Kidney tubule cell (primary cell): ENCODE results near the gene HOXA1.

Experiments
- DNase-seq: peaks from one replicate; pipeline ENCODE4 v3.0.0-alpha.2; 2018; ENCODE audit warnings: low spot score

The HOXA1 gene

DNA sequence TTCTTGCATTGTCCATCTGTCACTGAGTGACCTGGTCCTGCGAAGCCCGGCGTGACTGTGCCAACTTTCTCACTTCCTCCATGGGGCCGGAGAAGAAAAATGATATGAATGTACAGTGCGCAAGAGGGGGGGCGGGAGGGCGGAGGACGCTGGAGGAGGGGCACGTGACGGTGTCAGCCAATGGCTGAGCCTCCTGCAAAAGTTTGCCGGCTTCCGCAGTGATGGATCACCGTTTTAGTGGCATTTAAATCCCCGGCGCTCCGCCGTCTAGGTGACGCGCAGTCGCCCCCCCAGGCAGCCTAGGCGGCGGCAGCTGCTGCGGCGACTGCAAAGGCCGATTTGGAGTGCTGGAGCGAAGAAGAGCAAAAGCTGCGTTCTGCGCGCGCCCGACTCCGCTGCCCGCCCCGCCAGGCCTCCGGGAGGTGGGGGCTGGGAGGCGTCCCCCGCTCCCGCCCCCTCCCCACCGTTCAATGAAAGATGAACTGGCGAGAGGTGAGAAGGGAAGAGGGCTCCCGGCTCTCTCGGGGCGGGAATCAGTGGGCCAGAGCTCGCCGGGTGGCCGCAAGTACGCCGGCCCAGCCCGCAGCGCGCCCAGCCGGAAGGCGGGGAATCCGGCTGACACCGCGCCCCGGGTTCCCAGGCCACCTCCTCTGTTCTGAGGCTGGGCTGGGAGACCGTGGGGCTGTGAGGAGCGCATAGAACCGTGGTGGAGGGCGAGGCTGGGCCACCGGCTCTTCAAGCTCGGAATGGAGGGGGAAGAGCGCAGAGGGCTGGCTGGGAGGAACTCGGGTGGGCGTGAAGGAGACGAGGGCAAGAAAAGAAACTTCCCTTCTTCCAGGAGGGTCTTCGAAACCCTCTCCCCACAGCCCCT, at the start of gene HOXA1:
Gene HOXA1 (minus strand): TSS at position 104 of the 871 bp plus-strand sequence. CDS start 88 bp downstream, at position 16.
- peak; percentile 98 for DNase-seq

DNA sequence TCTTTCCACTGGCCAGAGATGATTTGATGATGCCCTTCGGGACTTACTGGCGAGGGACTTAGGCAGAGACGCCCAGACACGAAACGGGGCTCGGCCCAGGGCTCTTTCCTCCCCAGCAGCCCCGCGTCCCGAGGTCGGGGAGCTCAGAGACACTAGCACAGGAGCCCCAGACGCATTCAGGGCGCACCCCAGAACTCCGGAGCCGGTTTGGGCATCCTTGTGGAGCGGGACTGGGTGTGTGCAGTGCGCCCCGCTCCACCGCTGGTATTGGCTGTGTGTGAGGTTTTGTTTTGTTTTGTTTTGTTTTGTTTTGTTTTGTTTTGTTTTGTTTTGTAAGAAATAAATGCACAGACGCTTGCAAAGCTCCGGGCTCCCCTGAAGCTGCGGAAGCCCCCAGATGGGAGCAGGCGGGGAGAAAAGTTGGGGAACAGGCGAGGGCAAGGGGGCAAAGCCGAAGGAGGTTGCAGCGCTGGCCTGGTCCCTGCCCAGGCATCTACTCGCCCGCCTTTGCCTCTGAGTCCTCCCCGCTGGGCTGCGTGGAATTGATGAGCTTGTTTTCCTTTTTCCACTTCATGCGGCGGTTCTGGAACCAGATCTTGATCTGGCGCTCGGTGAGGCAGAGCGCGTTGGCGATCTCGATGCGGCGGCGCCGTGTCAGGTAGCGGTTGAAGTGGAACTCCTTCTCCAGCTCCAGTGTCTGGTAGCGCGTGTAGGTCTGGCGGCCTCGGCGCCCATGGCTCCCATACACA, 49.5 kb upstream of the HOXA1 start:
- DNase-seq, result no peak

DNA sequence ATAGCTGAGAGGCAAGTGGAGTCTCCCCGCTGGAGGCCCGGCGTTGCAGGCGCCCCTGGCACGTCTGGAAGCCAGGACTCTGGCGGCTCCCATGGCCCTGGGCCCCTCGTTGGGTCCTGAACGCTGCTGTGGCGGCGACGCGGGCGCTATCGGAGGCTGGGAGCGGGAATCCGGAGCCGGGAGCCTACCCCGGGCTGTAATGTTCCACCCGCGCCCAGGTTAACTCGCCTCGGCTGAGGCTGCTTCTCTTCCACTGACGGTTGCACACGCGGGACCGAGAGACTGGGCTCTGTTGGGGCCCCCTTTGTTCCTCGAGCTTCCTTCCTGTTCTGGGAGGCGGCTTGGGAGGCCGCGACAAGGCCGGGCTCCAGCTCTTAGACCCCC, 49.0 kb upstream of the HOXA1 start:
- DNase-seq, result no peak

DNA sequence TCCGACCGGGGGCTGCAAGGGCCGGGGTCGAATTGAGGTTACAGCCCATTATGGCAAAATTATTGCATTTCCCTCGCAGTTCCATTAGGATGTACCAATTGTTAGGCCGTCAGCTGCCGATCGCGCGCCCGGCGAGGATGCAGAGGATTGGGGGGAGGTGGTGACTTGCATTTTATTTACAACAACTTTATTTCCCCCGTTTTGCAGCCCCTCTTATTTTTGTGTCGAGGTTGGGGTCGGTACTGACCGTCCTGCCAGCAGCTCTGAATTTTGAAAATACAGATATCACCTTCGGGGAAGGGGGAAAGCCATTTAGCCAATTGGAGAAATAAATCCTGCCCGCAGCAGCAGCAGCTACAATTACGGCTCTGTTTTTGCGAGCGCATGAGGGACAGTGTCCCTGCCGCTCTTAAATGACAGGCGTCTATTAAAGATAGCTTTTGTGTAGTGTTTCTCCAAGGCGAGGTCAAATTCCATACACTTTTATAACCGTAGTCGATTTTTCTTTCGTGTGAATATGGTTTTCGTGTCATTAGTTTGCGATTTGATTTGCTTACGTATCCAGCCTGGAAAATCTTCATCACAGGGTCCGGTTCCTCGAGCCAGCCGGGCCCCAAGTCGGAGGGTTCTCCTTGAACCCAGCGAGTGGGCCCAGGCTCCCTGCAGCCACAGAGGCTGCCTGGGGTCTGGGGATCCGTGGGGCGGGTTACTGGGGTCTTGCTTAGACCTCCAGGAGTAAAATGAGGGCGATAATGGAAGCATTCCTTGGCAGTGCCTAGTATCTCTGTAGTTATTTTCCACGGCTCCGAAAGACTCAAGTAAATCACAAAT, 48.4 kb upstream of the HOXA1 start:
- DNase-seq, result no peak

DNA sequence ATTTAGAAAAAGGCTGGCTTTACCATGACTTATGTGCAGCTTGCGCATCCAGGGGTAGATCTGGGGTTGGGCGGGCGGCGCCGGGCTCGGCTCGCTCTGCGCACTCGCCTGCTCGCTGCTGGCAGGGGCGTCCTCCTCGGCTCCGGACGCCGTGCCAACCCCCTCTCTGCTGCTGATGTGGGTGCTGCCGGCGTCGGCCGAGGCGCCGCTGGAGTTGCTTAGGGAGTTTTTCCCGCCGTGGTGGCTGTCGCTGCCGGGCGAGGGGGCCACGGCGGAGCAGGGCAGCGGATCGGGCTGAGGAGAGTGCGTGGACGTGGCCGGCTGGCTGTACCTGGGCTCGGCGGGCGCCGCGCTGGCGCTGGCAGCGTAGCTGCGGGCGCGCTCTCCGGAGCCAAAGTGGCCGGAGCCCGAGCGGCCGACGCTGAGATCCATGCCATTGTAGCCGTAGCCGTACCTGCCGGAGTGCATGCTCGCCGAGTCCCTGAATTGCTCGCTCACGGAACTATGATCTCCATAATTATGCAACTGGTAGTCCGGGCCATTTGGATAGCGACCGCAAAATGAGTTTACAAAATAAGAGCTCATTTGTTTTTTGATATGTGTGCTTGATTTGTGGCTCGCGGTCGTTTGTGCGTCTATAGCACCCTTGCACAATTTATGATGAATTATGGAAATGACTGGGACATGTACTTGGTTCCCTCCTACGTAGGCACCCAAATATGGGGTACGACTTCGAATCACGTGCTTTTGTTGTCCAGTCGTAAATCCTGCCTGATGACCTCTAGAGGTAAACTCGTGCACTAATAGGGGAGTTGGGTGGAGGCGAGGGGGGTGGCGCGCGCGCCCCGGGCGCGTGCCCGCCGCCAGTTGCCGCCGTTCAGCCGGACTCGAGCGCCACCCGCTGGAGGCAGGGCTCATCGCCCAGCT, 47.5 kb upstream of the HOXA1 start, which contains the start of gene HOXA5:
Gene HOXA5 (minus strand): TSS at position 659 of the 927 bp plus-strand sequence. CDS start 74 bp downstream, at position 585.
- DNase-seq, result peak; percentile 97

DNA sequence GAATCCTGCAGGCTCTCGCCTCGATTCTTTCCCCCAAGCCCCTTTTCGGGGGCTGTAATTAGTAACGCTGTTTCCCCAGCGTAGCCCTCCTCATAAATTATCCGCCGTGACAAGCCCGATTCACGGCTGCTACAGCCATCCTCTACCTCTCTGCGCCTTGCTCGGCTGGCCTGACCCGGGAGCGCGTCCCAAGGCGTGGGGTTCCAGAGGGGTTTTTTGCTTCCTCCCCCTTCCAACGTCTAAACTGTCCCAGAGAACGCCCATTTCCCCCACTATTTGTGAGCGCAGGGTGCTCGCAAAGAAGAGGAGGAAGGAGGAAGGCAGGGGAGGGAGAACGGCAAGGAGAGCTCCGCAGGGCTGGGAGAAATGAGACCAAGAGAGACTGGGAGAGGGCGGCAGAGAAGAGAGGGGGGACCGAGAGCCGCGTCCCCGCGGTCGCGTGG, 46.8 kb upstream of the HOXA1 start:
- no peak for DNase-seq

DNA sequence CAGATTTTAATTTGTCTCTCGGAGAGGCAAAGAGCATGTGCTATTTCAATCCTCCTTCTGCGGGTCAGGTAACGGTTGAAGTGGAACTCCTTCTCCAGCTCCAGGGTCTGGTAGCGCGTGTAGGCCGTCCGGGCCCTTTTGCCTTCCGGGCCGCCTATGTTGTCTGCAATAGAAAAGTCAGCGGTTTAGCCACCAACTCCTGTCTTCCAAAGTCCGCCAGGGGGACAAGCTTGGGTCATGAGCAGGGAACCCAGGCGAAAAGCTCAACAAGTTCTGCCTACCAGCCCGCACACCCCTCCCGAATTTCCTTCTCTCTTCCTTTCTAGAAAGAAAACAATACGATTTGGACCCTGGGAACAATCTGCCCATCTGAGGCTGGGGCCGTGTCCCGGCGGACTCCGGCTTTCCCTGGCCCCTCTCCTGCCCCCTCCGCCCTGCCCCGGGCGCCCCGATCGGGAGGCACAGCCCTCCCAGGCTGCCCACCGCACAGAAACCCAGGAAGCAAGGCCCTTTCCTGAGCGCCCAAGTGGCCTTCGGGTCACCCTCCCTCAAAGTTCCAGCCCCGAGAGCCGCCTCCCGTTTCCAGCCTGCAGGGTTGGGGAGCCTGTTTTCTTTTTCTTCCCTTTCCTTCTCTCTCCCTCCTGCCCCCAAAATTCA, 46.3 kb upstream of the HOXA1 start:
- peak; percentile 67 for DNase-seq

DNA sequence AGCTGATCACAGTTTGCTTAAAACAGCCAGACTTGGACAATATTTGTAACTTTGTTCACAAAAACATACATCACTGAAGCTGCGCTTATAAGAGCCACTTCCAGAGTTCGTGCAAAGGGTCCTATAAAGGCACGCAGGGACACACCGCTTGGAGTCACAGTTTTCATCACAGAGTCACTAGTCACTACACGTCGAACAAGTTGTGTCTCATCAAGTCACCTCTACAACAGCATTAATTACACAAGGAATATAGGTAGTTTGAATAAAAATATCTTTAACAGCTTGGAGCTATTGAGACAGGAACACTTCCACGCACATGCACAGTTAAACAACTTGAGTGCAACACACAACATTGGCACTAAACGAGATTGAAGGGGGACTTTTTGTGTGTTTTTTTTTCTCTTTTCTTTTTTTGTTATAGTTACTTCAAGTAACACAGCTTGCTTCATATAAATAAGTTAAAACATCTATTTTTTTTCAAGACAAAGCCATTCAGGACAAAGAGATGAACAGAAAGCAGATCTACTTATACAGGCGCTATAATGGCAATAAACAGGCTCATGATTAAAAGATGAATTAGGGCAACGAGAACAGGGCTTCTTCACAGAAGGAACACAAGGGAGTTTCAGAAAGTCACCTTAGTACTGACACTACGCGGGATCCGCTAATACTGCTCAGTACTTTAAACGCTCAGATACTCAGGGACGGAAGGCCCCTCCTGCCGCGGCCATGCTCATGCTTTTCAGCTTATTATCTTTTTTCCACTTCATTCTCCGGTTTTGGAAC, 45.5 kb upstream of the HOXA1 start:
- no peak for DNase-seq

DNA sequence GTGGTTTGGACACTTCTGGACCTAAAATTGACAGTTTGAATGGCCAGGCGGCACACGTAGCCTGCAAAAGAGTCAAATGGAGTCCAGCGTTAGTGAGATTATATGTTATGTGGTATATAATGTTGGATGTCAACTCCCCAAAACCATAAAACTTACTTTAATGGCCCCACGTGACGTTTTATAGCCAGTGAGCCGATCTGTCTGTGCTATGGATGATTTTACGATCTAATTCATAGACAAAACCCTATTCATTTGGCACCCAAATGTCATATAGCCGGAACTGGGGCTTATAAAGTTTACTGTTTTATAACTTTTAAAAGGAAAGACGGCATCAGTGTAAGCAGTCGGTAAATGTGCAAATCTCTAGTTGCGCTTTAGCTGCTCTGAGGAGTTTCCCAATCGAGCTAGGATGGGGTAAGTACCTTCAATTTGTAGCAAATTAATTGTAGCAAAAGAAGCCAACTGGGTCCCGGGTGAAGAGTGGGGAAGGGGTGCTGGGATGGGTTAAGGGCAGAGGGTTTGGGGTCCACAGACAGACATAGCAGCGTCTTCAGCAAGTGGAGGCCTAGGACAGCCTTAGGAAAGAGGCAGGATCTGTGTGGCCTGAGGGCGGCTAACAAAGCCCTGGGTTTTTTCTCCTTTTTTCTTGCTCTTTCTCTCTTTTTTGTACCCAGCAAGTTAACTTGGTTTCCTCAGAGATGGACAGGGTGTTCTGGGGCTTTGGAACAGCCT, 44.5 kb upstream of the HOXA1 start:
- DNase-seq, result no peak

DNA sequence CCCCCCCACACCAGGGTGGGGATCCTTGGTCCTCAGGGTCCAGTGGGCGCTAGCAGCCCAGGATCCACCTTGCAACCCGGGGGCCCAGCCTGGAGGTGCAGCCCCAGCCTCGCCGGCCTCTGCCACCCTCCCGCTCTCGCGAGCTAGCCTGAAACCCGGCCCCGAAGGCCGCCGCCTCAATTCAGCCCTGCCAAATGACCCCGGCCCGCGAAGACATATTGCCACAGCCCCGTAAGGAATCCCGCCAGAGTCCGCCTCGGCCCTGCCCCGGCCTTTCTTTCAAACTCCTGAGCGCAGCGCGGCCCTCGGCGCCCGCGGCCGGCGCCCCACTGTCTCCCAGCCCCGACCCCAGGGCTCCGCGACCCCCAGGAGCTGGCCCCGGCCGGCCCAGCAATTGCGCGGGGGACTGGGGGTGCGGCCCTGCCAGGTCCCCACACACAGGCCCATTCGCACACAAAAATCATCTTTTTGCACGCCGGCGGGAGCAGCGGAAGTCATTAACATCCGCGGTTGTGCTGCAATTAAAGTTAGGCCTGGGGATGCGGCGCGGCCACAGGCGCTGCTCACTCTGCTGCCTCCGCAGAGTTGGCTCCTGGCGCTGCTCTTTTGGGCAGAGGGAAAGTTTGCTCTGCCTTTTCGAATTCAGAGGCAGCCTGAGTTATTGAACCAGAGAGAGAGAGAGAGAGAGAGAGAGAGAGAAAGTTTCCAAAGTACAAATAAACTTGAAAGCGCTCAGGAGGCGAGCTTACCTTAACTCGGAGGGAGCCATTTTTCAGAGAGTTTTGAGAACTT, 43.7 kb upstream of the HOXA1 start:
- no peak for DNase-seq

DNA sequence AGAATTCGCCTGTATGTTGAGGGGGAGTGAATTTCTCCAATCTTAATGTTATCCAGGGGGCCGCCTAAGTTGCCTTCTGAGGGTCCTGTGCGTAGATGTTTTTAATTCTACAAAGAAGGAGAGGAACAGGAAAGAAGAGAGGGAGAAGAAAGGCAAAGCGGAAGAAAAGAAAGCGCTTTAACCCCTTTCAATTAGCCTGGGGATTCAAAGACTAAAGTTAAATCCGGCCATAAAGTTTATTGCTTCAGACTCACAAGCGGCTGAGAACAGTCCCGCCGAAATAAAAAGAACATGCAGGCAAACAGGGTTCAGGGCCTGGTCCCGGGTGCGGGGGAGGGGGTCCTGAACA, 43.2 kb upstream of the HOXA1 start:
- DNase-seq, result no peak

DNA sequence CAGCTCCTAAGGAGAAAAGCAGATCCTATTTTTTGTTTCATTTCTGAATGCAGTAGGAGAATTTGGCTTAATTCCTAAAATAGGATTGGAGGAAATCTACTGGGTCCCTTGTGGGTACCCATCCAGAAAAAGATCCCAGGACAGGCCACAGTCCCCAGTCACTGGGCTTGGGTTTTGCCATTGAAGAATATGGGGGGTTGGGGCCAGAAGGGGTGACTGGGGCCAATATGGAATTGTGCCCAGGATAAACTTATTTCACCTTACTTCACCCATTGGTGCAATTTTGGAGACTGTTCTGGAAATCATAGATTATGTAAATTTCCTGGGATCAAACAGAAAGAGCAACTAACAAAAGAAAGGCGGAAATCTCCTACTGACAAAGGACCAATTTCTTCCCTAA, 42.7 kb upstream of the HOXA1 start:
- DNase-seq, result no peak

DNA sequence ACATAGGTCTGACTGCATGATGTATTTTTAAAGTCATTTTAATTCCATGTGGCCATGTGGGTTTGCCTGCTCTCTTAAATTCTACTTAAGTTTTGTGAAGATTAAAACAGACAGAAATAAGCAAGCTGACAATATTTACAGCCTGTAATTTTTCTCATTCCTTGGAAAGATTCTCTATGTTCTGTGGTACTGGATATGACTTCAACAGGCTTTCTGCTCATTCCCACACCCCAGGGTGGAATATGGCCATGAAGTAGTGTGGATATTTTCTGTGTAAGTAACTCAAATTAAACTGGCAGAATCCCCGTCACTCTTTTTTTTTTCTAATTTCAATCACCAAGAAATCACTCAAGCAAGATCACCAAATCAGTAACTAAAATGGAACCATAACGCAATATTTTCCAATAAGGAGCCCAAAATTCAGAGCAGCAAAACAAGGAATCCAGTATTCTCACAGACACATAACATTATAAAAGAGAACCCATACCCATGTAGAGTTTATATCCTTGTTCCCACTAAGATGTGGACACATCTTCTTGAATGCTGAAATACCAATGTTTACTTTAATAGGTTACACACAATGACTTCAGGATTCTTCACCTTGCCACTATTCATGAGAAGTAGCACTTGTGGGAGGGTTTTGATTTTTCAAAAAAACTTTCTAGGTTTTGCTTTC, 42.0 kb upstream of the HOXA1 start:
- peak; percentile 68 for DNase-seq

DNA sequence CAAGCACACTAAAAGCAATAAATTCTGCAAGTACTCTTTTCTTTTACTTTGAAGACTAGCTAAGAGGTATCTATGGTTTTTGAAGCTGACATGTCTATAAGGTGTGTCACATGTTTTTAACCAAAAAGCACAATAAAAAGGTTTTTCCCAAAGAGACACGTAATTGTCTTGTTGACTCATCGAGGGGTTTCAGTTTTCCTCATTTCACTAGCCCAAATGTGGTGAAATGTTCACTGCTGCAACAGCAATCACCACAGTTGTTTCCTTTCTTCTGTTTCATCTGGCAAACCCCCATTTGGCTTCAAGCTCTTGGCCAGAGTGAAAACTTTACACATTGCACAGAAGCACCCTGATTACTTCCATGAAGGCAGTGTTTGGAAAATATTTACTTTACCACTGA, 38.6 kb upstream of the HOXA1 start:
- DNase-seq, result peak; percentile 78

DNA sequence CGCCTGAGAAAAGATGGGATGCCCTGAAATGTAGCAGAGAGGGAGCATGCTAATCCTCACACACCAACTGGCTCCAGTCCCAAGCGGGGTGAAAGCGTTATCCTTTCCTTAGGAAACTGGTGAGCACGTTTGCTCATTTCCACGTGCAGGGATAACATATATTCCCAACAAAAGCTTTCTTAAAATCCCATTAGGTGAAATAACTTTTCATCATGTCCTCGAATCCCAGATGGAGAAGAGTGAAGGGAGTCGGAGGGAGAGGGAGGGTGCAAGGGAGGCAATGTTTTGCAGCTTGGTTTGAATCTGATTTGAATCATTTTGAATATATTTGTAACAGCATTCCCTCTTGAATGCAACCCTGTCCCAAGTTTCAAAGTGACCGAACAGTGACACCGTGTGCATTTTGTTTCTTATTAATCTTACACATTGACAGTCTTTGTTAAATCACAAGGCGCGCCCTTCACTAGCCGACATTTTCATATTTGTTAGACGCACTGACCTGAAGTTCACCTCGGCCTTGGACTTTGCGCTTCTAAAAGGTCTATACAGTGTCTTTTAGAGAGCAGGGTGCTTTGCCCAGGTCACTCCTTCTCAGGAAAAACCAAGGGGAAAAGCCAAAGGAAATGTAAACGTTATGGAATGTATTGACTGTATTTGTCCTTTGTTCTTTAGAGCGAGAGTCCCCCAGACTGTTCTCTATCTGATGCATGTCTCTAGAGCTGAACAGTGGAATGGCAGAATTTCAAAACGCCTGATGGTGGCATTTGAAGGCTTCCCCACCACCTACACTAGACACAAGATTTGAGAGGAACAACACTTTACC, 37.8 kb upstream of the HOXA1 start:
- no peak for DNase-seq

DNA sequence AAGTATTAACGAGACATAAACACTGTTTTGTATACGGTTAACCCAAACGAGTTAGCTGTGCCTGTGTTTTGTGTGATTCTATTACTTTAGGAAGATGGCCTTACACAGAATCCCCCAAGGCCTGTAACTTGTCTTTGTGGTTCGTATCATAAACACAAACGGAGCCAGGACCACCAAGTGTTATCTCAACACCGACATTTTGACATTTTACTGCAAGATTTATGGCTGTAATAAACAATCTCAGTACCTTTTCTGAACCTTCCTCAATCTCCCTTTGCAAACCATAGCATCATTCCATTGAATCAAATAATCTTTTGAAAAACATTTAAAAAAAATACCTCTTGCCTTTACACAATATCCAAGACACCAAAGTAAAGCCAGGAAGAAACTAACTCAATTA, 37.2 kb upstream of the HOXA1 start:
- no peak for DNase-seq

DNA sequence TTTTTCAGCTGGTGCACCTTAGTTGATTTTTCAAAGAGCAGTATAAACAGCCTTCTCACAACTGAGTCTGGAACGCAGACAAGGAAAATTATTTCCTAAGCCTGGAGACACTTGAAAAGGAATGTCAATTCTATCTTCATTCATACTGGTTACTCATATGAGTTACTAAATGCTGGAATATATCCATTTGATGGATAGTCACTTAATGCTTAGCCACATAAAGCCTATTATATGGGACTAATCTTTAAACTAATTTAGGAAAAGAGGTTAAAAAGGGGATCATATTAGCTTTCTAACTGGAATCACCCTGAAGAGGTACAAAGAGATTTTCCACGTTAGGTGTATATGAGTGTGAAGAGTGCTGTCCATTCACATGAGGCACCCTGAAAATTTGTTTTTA, 36.4 kb upstream of the HOXA1 start:
- DNase-seq, result no peak
